Sigmoid colon (tissue), 7 donors: ENCODE data around the gene GSTO1. TPM values are rescaled to one million over a fixed set of nuclear protein-coding genes. Genes with fewer than 3 reads are reported as not detected.
"Not testable (repeated sequence)": the region's sequence is repeated elsewhere in the genome, so short reads cannot be mapped to it uniquely, and the experiment has no call there.

Source experiments
- DNase-seq: peaks from one replicate; pipeline ENCODE4 v3.0.0-alpha.2; 2019
- H3K27ac ChIP-seq, 4 donors: fragments of 200-600 bp; sonication (generic); one replicate each; pipeline ENCODE4 v1.5.1; 2016 to 2019; ENCODE audit warnings: mild to moderate bottlenecking in 1 of 4
- H3K27me3 ChIP-seq, 3 donors: fragments of 200-600 bp; sonication (generic); one replicate each; pipeline ENCODE4 v1.5.1; 2019; ENCODE audit warnings: mild to moderate bottlenecking in 1 of 3
- H3K36me3 ChIP-seq, 4 donors: fragments of 200-600 bp; sonication (generic); one replicate each; pipeline ENCODE4 v1.5.1; 2016 to 2019
- H3K4me1 ChIP-seq, 4 donors: fragments of 200-600 bp; sonication (generic); one replicate each; pipeline ENCODE4 v1.5.1; 2017 to 2019
- H3K4me3 ChIP-seq, 4 donors: fragments of 200-600 bp; sonication (generic); one replicate each; pipeline ENCODE4 v1.5.1; 2017 to 2019; ENCODE audit warnings: mild to moderate bottlenecking in 2 of 4, moderate library complexity in 1 of 4
- H3K9me3 ChIP-seq, 4 donors: fragments of 200-600 bp in 3 of 4; sonication (generic) in 3 of 4; one replicate each; pipeline versions ENCODE4 v1.5.1 to v1.6.1; 2013 to 2019
- EP300 ChIP-seq, 4 donors: sonication (generic); formaldehyde crosslinking; IDR thresholded peaks; one replicate each; pipeline ENCODE4 v1.6.1; 2017; ENCODE audit warnings: antibody characterized with exemption in 4 of 4
- POLR2A ChIP-seq, 2 donors: fragments of 450-650 bp; IDR thresholded peaks; one replicate each; pipeline ENCODE4 v1.6.1; 2016; ENCODE audit warnings: antibody characterized with exemption in 2 of 2, mild to moderate bottlenecking in 2 of 2, moderate library complexity in 2 of 2
- POLR2AphosphoS5 ChIP-seq, 4 donors: sonication (generic); formaldehyde crosslinking; IDR thresholded peaks; one replicate each; pipeline ENCODE4 v1.6.1; 2017; ENCODE audit warnings: antibody characterized with exemption in 4 of 4
- WGBS, 2 donors: extraction: QIAGEN DNeasy Blood & Tissue Kit; methylation state at CpG; one replicate each; pipeline ENCODE4 v1.1.7; 2013; 5-methylcytosine and 5-hydroxymethylcytosine counted together
- intact Hi-C: fragments of 100-400 bp; cut with DNase I; formaldehyde crosslinking; loops from one replicate; pipeline ENCODE4 v1.15.1; 2023
- polyA plus RNA-seq, 3 donors: library from polyadenylated mRNA; stranded (reverse); fragments of 200-250 nt; gene quantifications; one replicate each; pipeline ENCODE4 v1.2.3, GENCODE V29; 2013
- total RNA-seq, 4 donors: library from RNA; depleted of rRNA; stranded (reverse); fragments of >200 nt; gene quantifications; one replicate each; pipeline ENCODE4 v1.1.0, GENCODE V29; 2016
- TF ChIP-seq, protein P1 (sequence below), 4 experiments: fragments of 450-650 bp in 3 of 4; fragments of 200-600 bp in 1 of 4; IDR thresholded peaks; one replicate each; pipeline ENCODE4 v1.5.1; 2016 to 2019; ENCODE audit warnings: antibody characterized with exemption in 4 of 4, mild to moderate bottlenecking in 3 of 4, moderate library complexity in 2 of 4
- donor health status: healthy with polysubstance abuse.
- donor health status: Bipolar disorder and iron deficiency.
- donor health status: healthy.

GSTO1 gene
- total and polyA plus RNA-seq, 7 donors, result 77.5 to 189 (median 141) TPM

DNA sequence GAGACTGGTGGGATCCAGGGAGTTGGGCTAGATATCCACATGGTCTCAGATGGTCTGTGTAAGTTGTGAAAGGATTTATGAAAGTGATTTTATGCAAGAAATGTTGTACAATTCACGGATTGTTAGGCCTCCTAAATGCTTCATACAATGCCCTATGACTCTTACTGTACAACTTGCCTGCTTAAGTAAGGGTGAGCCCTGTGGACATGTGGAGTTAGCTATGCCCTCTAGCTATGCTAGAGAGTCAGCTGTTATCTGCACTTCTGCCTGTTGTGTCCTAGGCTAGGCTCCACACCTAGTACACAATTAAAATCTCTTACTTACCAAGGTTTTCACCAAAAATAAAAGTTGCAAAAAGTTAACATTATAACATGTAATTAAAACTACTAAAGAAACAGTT lies 20.9 kb upstream of the GSTO1 start:
- Histone ChIP-seq H3K27me3 (no peaks in the 10 kb centered on the region), H3K4me1 (peaks cover 0 to 15% (median 6%) of the 10 kb centered on the region in 4 donors), H3K4me3 (no peak overlapping the region), H3K27ac (no peak overlapping the region), H3K36me3 (no peaks in the 10 kb centered on the region), H3K9me3 (no peaks in the 10 kb centered on the region)
- intact Hi-C loops, result loop anchor here (2.0 to 10.0 kb wide), 3 partner anchors 21 to 329 kb away; partner anchors contain the start of genes GSTO1 and SFR1
- DNase-seq, result no peak
- 74 to 87% methylated on average over 1 of the region's 1 CpG for WGBS, 2 donors
- TF ChIP-seq, protein P1, sequence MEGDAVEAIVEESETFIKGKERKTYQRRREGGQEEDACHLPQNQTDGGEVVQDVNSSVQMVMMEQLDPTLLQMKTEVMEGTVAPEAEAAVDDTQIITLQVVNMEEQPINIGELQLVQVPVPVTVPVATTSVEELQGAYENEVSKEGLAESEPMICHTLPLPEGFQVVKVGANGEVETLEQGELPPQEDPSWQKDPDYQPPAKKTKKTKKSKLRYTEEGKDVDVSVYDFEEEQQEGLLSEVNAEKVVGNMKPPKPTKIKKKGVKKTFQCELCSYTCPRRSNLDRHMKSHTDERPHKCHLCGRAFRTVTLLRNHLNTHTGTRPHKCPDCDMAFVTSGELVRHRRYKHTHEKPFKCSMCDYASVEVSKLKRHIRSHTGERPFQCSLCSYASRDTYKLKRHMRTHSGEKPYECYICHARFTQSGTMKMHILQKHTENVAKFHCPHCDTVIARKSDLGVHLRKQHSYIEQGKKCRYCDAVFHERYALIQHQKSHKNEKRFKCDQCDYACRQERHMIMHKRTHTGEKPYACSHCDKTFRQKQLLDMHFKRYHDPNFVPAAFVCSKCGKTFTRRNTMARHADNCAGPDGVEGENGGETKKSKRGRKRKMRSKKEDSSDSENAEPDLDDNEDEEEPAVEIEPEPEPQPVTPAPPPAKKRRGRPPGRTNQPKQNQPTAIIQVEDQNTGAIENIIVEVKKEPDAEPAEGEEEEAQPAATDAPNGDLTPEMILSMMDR (IDR thresholded peaks at IDR 0.05), result no peak
- no peak for TF ChIP-seq POLR2A (IDR thresholded peaks at IDR 0.05)
- TF ChIP-seq POLR2AphosphoS5 (IDR thresholded peaks at IDR 0.05), result no peak
- no peak for TF ChIP-seq EP300 (IDR thresholded peaks at IDR 0.05)

DNA sequence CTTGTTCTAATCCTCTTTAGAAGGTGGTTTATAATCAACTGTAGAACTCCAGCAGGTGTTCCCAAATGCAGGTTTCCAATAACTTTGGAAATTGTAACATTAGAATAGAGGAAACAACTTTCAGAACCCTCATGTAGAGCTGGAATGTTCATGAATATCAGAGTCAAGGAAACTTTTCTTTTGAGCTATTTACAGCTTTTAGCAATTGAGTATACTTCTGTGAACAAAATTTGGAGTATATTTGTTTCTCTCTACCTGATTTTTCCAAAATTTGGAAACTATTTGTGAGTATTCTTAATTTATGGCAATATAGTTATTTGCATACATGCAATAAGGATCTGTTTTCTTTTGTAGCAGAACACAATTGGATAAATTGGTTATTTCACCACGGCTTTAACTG lies 19.8 kb upstream of the GSTO1 start:
- Histone ChIP-seq H3K36me3 (no peaks in the 10 kb centered on the region), H3K4me1 (peaks cover 0 to 15% (median 6%) of the 10 kb centered on the region in 4 donors), H3K4me3 (no peak overlapping the region), H3K27ac (no peak overlapping the region), H3K27me3 (no peaks in the 10 kb centered on the region), H3K9me3 (no peaks in the 10 kb centered on the region)
- no peak for DNase-seq
- TF ChIP-seq, protein P1 (IDR thresholded peaks at IDR 0.05), result no peak
- TF ChIP-seq EP300 (IDR thresholded peaks at IDR 0.05), result no peak
- TF ChIP-seq POLR2A (IDR thresholded peaks at IDR 0.05), result no peak
- no peak for TF ChIP-seq POLR2AphosphoS5 (IDR thresholded peaks at IDR 0.05)
- intact Hi-C loops, result loop anchor here (10.0 kb wide), 1 partner anchor 330 kb away; no protein-coding TSS in a partner anchor
- 86 to 90% methylated on average over 1 of the region's 1 CpG for WGBS, 2 donors

DNA sequence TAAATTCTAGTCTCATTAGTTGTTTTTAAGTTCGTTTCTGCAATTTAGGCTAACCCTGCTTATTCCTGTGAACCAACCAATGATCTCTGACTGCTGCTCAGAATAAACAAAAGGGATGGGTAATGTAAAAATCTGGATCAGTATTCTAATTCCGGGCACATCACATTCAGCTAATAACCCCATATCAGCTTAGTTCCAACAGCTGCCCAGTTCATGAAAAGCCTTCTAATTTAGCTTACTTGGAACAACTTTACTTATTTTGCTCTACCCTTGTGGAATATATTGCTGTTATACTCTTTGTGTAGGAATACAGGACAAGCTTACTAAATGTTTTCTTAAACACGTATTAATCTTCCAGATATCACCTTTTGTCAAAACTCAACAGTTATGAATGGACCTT lies 18.9 kb upstream of the GSTO1 start:
- H3K36me3 ChIP-seq, result no peaks in the 10 kb centered on the region
- no peak overlapping the region for H3K27ac ChIP-seq
- TF ChIP-seq POLR2A (IDR thresholded peaks at IDR 0.05) (no peak), EP300 (IDR thresholded peaks at IDR 0.05) (no peak), POLR2AphosphoS5 (IDR thresholded peaks at IDR 0.05) (no peak)
- TF ChIP-seq, protein P1 (IDR thresholded peaks at IDR 0.05), result no peak
- H3K9me3 ChIP-seq, result no peaks in the 10 kb centered on the region
- peaks cover 0 to 15% (median 6%) of the 10 kb centered on the region in 4 donors for H3K4me1 ChIP-seq
- no peak for DNase-seq
- H3K27me3 ChIP-seq, result no peaks in the 10 kb centered on the region
- WGBS, 2 donors, result 83 to 85% methylated on average over 3 of the region's 3 CpGs
- no peak overlapping the region for H3K4me3 ChIP-seq
- intact Hi-C loops, result loop anchor here (10.0 kb wide), 1 partner anchor 331 kb away; no protein-coding TSS in a partner anchor

DNA sequence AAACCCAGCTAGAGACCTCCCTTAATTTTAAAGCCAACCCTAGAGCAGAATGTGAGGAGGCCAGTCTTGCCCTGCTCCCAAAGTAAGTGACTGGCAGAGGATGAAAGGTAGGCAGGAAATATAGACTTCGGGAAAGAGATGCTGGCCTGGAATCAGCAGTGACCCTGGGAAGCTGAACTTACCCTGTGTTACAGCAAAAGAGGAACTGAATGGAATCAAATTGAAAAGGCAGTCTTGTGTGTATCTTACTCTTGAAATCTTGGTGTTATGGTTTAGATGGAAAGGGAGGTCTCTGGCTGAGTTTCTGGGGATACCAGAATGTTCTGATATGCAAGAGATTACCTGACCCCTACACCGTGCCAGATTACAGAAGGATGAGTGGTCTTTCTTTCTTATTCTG lies 14.6 kb upstream of the GSTO1 start:
- Histone ChIP-seq H3K36me3 (no peaks in the 10 kb centered on the region), H3K27ac (no peak overlapping the region), H3K27me3 (no peaks in the 10 kb centered on the region), H3K9me3 (no peaks in the 10 kb centered on the region), H3K4me3 (no peak overlapping the region), H3K4me1 (no peaks in the 10 kb centered on the region)
- DNase-seq, result no peak
- TF ChIP-seq POLR2AphosphoS5 (IDR thresholded peaks at IDR 0.05), result no peak
- no peak for TF ChIP-seq POLR2A (IDR thresholded peaks at IDR 0.05)
- TF ChIP-seq, protein P1 (IDR thresholded peaks at IDR 0.05), result no peak
- TF ChIP-seq EP300 (IDR thresholded peaks at IDR 0.05), result no peak
- intact Hi-C loops, result no loop called here
- 65 to 78% methylated on average over 2 of the region's 2 CpGs for WGBS, 2 donors

DNA sequence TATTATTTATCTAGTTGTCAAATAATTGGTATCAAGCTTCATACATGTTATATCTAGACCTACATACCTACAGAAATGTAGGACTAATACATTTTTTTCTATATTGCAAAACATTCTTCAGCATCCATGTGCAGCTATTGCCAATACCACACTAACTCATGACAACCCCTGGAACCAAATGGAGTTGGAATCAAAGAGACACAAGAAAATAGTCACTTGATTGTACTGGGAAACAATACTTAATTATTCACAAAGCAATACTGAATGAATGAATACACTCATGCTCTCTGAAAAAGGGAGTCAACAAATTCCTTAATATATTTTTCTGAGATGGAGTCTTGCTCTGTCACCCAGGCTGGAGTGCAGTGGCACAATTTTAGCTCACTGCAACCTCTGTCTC lies 12.1 kb upstream of the GSTO1 start:
- Histone ChIP-seq H3K4me1 (no peaks in the 10 kb centered on the region), H3K36me3 (no peaks in the 10 kb centered on the region), H3K4me3 (no peak overlapping the region), H3K27me3 (no peaks in the 10 kb centered on the region), H3K9me3 (no peaks in the 10 kb centered on the region), H3K27ac (no peak overlapping the region)
- DNase-seq, result no peak
- intact Hi-C loops, result no loop called here
- TF ChIP-seq POLR2AphosphoS5 (IDR thresholded peaks at IDR 0.05) (no peak), POLR2A (IDR thresholded peaks at IDR 0.05) (no peak), EP300 (IDR thresholded peaks at IDR 0.05) (no peak)
- TF ChIP-seq, protein P1 (IDR thresholded peaks at IDR 0.05), result no peak

DNA sequence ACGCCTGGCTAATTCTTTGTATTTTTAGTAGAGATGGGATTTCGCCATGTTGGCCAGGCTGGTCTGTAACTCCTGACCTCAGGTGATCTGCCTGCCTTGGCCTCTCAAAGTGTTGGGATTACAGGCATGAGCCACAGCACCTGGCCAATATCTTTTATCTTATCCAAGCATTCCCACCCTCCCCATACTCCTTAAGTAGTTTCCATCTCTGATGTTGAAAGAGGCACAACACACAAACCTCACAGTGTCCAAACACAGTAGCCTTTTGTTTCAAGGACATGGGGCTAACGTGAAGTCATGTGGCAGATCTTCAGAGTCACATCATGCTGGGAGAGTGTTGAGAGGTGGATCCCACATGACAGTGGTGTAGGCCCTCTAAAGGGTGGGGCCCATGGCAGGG lies 11.7 kb upstream of the GSTO1 start:
- WGBS, 2 donors, result 78 to 87% methylated on average over 3 of the region's 3 CpGs

More for the DNA sequence above, 11.7 kb upstream of the GSTO1 start:
- H3K4me1 ChIP-seq, H3K9me3 ChIP-seq, H3K36me3 ChIP-seq, H3K27ac ChIP-seq, DNase-seq, intact Hi-C loops, H3K4me3 ChIP-seq, H3K27me3 ChIP-seq: not testable (repeated sequence)
